PC-9 (cell line): ENCODE data around the gene EMP1.

ENCODE experiments used
- CTCF ChIP-seq: fragments of 200-600 bp; sonication (generic); conservative IDR thresholded peaks from 2 replicates; pipeline ENCODE4 v1.6.1; 2017; ENCODE audit warnings: mixed run types, antibody characterized with exemption, mild to moderate bottlenecking, moderate library complexity
- EZH2 ChIP-seq: fragments of 200-600 bp; sonication (generic); IDR thresholded peaks from 2 replicates; pipeline ENCODE4 v1.8.0; 2017; ENCODE audit warnings: antibody characterized with exemption, low read depth

- TF ChIP-seq CTCF (no peak), EZH2 (no peak)
These were observed 60.9 kb downstream of the EMP1 start for GRCh38 chr12:13257356-13257875.
